Left lung (tissue), 10 donors: ENCODE data around the gene BAG3. TPM values are rescaled to one million over a fixed set of nuclear protein-coding genes. Genes with fewer than 3 reads are reported as not detected.

Experiments used
- ATAC-seq: fragments of 200-7000 bp; cut with Tn5 transposase; one replicate; pipeline ENCODE4 v1.9.1; 2020; ENCODE audit warnings: moderate library complexity
- DNase-seq, 4 donors: peaks; one replicate each; pipeline ENCODE4 v3.0.0-alpha.2; 2013 to 2020
- H3K27ac ChIP-seq, 2 donors: fragments of 200-600 bp; sonication (generic) in 1 of 2; one replicate each; pipeline versions ENCODE4 v1.5.0 to v1.8.0; 2020 to 2021
- H3K27me3 ChIP-seq, 2 donors: fragments of 200-600 bp; sonication (generic) in 1 of 2; one replicate each; pipeline versions ENCODE4 v1.5.0 to v1.8.0; 2020 to 2021
- H3K36me3 ChIP-seq, 2 donors: fragments of 200-600 bp; sonication (generic) in 1 of 2; one replicate each; pipeline versions ENCODE4 v1.5.0 to v1.8.0; 2020 to 2021
- H3K4me1 ChIP-seq, 2 donors: fragments of 200-600 bp; one replicate each; pipeline ENCODE4 v1.8.0; 2021
- H3K4me3 ChIP-seq, 2 donors: fragments of 200-600 bp; sonication (generic) in 1 of 2; one replicate each; pipeline versions ENCODE4 v1.5.0 to v1.8.0; 2020 to 2021; ENCODE audit warnings: mild to moderate bottlenecking in 1 of 2
- H3K9me3 ChIP-seq, 2 donors: fragments of 200-600 bp; sonication (generic) in 1 of 2; one replicate each; pipeline versions ENCODE4 v1.5.0 to v1.8.0; 2020 to 2021
- intact Hi-C, 2 donors: fragments of 100-400 bp; cut with DNase I; formaldehyde crosslinking; loops; one replicate each; pipeline versions ENCODE4 v1.11.2 to v1.14.2; 2022
- polyA plus RNA-seq, 6 donors: library from polyadenylated mRNA; unstranded; fragments of 120-200 nt; gene quantifications; one replicate each; pipeline ENCODE4 v1.2.1, GENCODE V29; 2013; ENCODE audit not compliant: insufficient read length in 6 of 6
- total RNA-seq, 2 donors: library from RNA; stranded (reverse); fragmentation: NEBNext Ultra II Directional; extraction: Animal tissue kit (Norgen Biotek cat#: 25700); gene quantifications; one replicate each; pipeline ENCODE4 v1.2.1, GENCODE V29; 2021
- TF ChIP-seq, protein P1 (sequence below), 2 donors: fragments of 200-600 bp; sonication (generic) in 1 of 2; IDR thresholded peaks; one replicate each; pipeline versions ENCODE4 v1.5.0 to v1.8.0; 2021; ENCODE audit warnings: antibody characterized with exemption in 2 of 2
- donor health status: DM: no; HTN: yes; CAD: no.
- donor health status: DM: no; HTN: no; CAD: no.

BAG3 gene
- total and polyA plus RNA-seq, 8 donors: 15.5 to 49.9 (median 19.6) TPM

DNA sequence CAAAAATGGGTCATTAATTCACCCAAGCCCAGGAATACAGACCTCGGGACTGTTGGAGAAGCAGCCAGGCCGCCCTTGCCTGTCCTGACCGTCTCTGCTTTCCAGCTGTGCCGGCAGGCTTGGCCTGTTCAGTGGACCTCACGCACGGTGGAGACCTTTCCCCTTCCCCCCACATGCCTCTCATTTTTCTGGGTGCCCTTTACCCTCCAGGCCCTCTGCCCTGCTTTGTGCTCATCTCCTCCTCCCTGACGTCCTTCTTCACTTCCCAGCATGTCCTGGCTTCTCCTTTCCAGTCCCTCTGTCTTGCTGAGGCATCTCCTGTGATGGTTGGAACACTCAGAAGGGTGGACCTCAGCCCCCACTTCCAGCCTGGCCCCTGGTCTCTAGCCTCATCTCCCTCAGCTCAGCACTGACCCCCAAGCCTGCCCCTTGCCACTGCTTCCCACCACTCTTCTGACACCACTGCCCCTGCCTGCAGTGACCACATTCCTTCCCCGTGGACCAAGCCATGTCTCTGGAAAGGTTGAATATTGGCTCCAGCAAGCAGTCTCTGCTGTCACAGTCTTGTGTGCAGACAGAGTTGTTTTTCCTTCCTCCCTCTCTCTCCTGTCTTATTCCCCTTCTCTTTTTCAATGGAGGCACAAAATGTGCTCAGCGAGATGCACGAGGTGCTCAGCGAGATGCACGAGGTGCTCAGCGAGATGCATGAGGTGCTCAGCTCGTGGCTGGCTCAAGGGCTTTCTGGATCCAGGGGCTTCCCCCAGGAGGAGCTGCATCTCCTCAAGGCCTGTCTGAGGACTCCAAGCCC, 14.9 kb downstream of the BAG3 start:
- Histone ChIP-seq H3K27me3 (no peaks in the 10 kb centered on the region), H3K36me3 (peaks cover 0 to 15% of the 10 kb centered on the region in 2 donors), H3K4me1 (peaks cover 31 to 61% of the 10 kb centered on the region in 2 donors), H3K9me3 (no peaks in the 10 kb centered on the region), H3K27ac (no peak overlapping the region), H3K4me3 (no peak overlapping the region)
- intact Hi-C loops: no loop called here
- ATAC-seq (no peak), DNase-seq (no peak)
- TF ChIP-seq, protein P1, sequence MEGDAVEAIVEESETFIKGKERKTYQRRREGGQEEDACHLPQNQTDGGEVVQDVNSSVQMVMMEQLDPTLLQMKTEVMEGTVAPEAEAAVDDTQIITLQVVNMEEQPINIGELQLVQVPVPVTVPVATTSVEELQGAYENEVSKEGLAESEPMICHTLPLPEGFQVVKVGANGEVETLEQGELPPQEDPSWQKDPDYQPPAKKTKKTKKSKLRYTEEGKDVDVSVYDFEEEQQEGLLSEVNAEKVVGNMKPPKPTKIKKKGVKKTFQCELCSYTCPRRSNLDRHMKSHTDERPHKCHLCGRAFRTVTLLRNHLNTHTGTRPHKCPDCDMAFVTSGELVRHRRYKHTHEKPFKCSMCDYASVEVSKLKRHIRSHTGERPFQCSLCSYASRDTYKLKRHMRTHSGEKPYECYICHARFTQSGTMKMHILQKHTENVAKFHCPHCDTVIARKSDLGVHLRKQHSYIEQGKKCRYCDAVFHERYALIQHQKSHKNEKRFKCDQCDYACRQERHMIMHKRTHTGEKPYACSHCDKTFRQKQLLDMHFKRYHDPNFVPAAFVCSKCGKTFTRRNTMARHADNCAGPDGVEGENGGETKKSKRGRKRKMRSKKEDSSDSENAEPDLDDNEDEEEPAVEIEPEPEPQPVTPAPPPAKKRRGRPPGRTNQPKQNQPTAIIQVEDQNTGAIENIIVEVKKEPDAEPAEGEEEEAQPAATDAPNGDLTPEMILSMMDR (IDR thresholded peaks at IDR 0.05): no peak

DNA sequence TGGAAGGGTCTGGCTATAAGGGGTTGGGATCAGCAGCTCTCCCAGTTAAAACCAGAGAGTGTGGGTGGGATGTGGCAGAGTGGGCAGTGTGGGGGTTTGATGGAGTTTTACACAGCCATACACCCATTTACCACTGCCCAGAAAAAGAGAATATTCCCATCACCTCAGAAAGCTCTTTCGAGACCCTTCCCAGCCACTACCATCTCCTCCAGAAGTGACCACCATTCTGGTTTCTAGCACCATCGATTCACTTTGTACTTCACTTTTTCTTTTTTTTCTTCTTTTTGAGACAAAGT, 15.5 kb downstream of the BAG3 start:
- Histone ChIP-seq H3K9me3 (no peaks in the 10 kb centered on the region), H3K36me3 (peaks cover 0 to 20% of the 10 kb centered on the region in 2 donors), H3K4me3 (no peak overlapping the region), H3K4me1 (peaks cover 31 to 59% of the 10 kb centered on the region in 2 donors), H3K27ac (no peak overlapping the region), H3K27me3 (no peaks in the 10 kb centered on the region)
- TF ChIP-seq, protein P1 (IDR thresholded peaks at IDR 0.05): no peak
- ATAC-seq: no peak
- no peak for DNase-seq
- intact Hi-C loops: no loop called here

DNA sequence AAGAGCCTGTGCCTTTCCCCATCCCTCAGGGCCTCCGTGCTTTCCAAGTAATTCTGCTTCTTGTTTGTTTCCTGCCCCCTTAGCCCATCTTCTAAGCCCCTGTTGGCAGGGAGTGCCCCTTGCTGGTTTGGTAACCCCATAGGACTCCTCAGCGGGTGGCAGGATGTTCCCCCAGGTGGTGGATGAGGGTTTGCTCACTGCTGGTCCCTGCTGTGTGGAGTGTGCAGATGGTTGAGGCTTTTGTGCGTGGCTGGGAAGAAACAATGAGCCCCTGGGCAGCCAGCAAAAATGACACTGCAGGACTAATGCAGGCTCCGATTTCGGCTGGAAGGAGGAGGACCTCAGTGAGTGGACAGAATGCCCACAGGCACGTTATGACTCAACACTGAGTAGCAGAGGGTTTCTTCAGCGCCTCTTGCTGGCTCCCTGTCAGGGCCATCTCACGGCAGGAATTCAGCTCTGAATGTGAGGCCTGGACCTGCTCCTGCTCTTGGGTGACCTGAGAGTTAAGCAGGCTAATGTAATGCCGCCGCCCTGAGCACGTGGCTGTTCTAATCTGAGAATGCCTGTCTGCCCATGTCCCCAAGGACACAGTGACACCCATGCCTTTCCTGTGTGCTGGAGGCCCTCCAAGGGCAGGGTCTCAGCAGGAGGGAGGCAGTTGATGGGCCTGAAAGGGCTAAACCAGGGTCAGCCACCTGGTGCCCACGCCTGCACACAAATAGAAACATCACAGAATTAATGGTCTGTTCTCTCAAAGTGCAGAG, 16.6 kb downstream of the BAG3 start:
- DNase-seq (peak in 1 of 4 donors; percentile 60), ATAC-seq (peak; percentile 81)
- H3K27me3 ChIP-seq: no peaks in the 10 kb centered on the region
- no peaks in the 10 kb centered on the region for H3K9me3 ChIP-seq
- no peak overlapping the region for H3K4me3 ChIP-seq
- peaks cover 24 to 52% of the 10 kb centered on the region in 2 donors for H3K4me1 ChIP-seq
- intact Hi-C loops: no loop called here
- peaks cover 3 to 31% of the 10 kb centered on the region in 2 donors for H3K36me3 ChIP-seq
- TF ChIP-seq, protein P1 (IDR thresholded peaks at IDR 0.05): no peak
- H3K27ac ChIP-seq: peak overlapping the region; percentile 26 to 41

- H3K4me1 ChIP-seq: peaks cover 22 to 44% of the 10 kb centered on the region in 2 donors
- DNase-seq: no peak
- H3K4me3 ChIP-seq: no peak overlapping the region
- H3K36me3 ChIP-seq: peaks cover 3 to 39% of the 10 kb centered on the region in 2 donors
- no peaks in the 10 kb centered on the region for H3K9me3 ChIP-seq
- H3K27ac ChIP-seq: no peak overlapping the region
- H3K27me3 ChIP-seq: no peaks in the 10 kb centered on the region
- TF ChIP-seq, protein P1 (IDR thresholded peaks at IDR 0.05): no peak
- ATAC-seq: no peak
- intact Hi-C loops: no loop called here
Observed at GRCh38 chr10:119668461-119668860, 17.3 kb downstream of the BAG3 start.

DNA sequence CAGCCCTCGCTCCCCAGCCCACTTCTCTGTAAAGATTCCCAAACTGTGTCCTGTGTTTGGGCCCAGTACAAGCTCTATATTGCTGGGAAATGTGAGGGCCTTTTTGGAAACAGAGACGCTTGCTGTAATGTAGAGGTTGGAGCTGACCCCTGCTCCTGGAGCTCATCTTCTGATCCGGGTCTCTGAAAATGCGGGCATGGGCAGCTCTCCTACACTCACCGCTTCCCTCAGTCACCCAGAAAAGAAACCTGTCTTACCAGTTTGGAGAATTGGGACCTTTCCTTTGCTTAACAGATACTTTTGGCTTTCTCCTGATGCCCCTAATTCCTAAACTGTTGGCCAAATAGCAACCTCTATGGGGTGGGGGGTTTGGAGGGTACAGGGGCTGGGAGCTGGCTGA, 18.2 kb downstream of the BAG3 start:
- Histone ChIP-seq H3K4me3 (no peak overlapping the region), H3K9me3 (no peaks in the 10 kb centered on the region), H3K36me3 (peaks cover 3 to 47% of the 10 kb centered on the region in 2 donors), H3K4me1 (peaks cover 13 to 36% of the 10 kb centered on the region in 2 donors), H3K27me3 (no peaks in the 10 kb centered on the region), H3K27ac (no peak overlapping the region)
- intact Hi-C loops: no loop called here
- no peak for ATAC-seq
- TF ChIP-seq, protein P1 (IDR thresholded peaks at IDR 0.05): no peak
- DNase-seq: no peak
